HS-5 (cell line): ENCODE data around the gene CAPN11.

ENCODE experiments used
- DNase-seq: peaks from one replicate; pipeline ENCODE4 v3.0.0-alpha.2; 2012; ENCODE audit warnings: low read depth

CAPN11 gene

GRCh38 chr6:44214307-44214706 lies 55.7 kb downstream of the CAPN11 start:
- DNase-seq, result no peak

- no peak for DNase-seq
Observed at GRCh38 chr6:44216677-44217331, 58.2 kb downstream of the CAPN11 start, which contains the start of gene MYMX. TSS of gene MYMX (plus strand) at chr6:44216926. CDS start at chr6:44217472, 546 bp downstream.

- no peak for DNase-seq
Observed at GRCh38 chr6:44217332-44218143, 58.9 kb downstream of the CAPN11 start.

DNA sequence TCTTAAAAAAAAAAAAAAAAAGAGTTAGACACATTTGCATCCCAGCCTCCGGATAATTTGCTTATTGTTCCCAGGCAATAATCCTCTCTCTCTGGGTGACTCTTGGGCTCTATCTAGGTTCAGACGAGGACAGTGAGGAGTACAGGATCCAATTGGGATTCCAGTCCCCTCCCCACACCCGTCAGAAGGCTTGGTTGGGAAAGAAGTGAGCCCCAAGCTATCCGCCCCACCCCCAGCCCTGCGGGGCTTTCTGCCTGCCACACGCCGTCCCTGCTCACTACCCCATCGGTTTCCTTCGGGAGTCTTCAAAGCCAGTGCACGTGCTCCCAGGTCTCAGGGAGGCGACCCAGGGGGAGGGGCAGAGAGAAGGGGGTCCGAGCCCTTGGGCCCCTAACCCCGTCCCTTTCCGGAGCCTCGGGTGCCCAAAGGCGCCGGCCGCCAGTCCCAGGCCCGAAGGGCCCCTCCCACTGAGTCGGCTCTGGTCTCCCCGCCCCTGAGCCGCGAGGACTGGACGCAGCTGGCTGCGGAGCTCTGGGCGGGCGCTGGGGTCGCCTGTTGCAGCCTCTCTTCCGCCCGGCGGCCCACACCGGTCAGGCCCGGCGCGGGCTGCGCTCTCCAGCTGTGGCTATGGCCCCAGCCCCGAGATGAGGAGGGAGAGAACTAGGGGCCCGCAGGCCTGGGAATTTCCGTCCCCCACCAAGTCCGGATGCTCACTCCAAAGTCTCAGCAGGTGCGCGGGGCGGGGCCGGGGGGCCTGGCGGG lies 60.6 kb downstream of the CAPN11 start:
- no peak for DNase-seq

DNA sequence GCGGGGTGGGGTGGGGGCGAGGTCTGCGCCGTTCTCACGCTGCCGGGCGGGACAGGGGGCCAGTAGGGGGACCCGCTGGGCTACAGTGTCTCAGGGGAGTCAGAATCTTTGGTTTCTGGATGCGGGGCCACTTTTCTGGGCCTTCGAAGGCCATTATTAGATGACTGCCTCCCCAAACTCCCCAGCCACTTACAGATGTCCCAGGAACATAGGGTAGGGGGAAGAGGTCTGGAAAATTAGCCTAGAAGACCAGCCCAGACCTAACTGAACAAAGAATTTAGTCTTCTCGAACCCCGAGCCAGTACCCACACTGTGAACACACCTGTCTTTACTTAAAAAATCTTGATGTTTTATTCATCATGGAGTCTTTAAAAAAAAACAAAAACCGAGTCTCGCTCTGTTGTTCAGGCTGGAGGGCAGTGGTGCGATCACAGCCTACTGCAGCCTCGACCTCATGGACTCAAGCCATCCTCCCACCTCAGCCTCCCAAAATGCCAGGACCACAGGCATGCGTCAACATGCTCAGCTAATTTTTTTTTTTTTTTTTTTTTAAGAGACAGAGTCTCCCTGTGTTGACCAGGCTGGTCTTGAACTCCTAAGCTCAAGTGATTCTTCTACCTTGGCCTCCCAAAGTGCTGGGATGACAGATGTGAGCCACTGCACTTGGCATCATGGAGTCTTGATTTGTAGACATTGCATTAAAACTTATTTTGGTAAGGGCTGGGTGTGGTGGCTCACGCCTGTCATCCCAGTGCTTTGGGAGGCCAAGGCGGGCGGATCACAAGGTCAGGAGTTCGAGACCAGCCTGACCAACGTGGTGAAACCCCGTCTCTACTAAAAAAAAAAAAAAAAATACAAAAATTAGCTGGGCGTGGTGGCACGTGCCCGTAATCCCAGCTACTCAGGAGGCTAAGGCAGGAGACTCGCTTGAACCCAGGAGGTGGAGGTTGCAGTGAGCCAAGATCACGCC lies 61.5 kb downstream of the CAPN11 start:
- DNase-seq, result no peak

GRCh38 chr6:44220913-44221290 lies 62.3 kb downstream of the CAPN11 start:
- no peak for DNase-seq

DNA sequence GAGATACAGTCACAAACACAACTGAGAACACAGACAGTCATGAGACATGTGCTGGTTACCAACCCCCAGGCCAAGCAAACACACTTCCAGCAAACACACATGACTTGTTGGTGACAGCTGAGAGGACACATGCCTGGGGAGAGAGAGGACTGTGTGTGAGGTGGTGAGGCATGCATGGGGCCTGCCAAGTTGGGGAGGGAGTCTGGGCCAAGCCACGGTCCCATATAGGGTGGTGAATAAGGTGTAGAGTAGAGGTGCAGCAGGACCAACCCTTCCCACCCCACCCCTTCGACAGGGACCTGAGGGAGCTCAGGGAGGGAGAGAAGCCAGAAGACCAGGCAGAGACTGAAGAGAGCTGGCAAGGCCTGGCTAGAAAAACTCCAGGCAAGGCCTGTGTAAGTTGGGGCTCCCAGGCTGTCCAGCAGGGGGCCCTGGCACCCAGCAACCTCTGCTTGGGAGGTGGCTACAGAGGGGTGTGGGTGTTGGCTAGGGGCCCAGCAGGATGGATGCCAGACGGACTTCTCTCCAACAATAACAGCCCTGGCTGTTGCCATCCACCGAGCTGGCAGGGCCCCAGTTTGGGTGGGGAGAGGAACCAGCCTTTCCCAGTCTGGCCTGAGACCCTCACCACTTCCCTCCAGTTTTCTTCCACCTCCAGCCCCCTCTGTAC lies 62.8 kb downstream of the CAPN11 start:
- peak; percentile 25 for DNase-seq

DNA sequence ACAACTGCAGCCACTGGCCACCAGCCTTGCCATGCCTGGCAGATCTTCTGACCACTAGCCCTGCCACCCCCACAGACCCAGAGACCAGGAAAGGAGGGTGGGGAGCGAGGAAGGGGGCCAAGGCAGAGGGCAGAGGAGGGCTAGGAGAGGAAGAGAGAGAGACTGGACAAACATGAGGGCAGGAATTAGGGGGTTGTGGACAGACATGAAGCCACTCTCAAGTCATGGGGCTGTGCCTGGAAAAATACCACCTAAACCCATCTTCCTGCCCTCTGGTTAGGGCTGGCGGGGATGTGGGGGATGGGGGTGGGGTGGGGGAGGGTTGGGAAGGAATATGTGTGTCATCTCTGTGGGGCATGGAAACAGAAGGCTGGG lies 63.3 kb downstream of the CAPN11 start:
- DNase-seq, result no peak

DNA sequence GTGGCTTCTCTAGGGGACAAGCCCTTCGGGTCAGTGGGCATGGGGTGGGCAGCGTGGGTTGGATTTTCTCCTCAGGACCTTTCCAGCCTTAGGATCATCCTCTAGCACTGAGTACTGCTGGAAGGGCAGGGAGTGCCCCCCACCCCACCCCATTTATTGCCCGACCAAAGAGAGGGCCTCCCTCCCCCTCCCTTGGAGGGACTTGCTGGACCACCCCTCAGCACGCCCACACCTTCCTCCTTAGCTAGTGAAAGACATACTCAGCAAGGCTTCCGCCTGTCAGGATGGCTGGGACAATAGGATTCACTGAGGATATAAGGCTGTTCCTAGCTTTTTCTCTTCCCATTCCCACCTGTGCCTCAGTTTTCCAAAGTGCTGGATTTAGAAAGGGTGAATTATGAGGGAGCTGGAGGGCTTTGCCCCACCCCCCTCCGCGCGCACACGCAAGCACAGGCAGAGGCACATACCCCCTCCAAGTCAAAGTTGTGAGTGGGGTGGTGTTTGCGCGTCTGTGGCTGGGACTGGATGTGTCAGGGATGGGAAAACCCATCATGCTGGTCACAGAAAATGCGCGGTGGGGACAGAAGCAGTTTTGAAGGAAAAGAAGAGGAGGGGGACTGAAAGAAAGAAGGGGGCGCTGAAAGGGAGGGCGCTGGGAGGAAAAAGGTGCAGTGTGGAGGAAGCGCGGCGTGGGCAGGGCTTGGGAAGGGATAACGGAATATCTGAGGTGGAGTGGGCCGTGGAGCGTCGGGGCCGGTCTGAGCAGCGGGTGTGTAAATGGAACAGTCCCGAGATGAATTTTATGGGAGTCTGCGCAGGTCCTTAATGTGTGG lies 64.1 kb downstream of the CAPN11 start:
- DNase-seq, result no peak

GRCh38 chr6:44223319-44224028 lies 64.9 kb downstream of the CAPN11 start, which contains the start of gene SLC29A1:
TSS of gene SLC29A1 (plus strand) at chr6:44223595. CDS start at chr6:44227314, 3,719 bp downstream.
- no peak for DNase-seq

DNA sequence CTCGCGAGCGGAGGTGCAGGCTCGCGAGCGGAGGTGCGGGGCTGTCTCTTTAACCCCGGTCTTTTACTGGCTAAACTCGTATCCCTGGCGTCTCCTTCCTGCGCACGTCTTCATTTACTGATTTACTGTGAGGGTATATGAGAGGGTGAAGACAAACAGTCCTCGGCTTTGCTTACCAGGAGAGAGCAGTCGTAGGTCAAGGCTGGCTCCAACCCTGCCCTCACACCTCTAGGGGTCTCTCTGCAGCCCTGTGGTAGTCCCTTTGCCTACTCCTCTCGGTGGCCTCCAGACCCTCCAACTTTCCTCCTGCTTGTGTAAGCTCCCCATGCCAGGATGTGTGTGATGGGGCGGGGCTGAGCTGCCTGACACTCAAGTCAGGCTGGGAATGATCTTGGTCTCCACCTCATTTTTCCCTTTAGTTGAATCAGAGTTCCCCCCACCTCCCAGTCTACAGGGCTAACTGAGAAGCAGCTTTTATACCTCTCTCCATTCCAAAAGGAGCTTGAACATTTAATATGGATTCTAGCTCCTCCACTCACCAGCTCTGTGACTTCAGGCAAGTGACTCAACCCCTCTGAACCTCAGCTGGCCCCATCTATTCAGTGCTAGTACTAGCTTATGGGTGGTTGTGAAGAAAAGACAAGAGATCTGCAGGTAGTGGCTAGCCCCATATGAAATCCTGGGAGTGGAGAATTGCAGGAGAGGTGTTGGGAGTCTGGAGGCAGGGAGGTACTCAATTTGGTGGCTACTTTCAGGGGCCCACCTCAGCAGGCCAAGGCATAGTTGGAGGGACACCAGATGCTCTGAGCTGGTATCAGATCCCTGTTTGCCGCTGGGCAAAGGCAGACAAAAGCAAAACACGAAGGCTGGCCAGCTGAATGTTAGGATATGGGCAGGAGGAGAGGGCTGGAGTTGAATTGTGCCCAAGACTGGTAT lies 65.7 kb downstream of the CAPN11 start:
- peak; percentile 28 for DNase-seq

DNA sequence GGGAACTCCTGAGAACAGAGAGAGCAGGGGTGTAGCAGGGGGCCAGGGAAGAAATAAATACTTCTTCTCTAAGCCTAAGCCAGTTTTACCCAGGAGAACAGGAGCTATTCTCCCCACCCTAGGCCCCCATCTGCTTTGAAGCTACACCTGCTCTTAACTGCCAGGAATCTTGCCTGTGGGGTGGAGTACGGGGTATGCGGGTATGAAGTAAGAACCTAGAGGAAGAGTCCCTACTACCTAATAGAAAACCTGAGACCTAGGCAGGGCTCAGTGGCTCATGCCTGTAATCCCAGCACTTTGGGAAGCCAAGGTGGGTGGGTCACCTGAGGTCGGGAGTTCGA lies 66.3 kb downstream of the CAPN11 start:
- no peak for DNase-seq

DNA sequence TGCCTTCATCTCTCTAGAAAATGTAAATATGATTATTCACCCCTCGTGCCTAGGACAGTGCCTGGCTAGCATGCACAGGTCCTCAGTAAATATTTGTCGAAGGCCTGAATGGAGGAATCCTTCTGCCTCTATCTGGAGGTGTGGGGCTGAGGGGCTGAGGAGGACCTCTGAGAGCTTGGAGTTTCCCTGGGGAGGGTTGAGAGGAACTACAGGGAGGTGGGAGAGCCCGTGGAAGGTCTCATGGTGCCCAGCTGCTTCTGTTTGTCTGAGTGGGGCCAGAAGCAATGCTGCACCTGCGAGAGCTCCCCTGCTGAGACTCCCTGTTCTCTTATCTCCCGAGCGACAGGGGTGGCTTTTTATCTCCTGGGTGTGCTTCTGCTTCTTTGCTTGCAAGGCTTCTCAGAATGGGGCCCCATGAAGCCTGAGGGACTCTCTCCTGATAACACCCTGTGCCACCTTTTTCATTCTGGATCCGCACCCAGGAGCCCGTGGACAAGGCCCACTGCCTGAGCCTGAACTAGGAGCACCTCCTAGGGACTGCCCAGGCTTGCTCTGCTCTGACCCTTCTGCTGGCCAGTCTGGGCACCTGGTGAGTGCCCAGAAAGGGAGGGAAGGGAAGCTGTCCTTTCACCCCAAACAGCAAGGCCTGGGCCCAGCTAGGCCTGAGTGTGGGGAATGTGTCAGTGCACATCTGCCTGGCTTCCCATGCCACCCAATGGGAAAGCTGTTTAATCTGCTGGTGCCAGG lies 67.1 kb downstream of the CAPN11 start:
- no peak for DNase-seq

GRCh38 chr6:44226368-44227147 lies 67.9 kb downstream of the CAPN11 start:
- DNase-seq, result no peak

DNA sequence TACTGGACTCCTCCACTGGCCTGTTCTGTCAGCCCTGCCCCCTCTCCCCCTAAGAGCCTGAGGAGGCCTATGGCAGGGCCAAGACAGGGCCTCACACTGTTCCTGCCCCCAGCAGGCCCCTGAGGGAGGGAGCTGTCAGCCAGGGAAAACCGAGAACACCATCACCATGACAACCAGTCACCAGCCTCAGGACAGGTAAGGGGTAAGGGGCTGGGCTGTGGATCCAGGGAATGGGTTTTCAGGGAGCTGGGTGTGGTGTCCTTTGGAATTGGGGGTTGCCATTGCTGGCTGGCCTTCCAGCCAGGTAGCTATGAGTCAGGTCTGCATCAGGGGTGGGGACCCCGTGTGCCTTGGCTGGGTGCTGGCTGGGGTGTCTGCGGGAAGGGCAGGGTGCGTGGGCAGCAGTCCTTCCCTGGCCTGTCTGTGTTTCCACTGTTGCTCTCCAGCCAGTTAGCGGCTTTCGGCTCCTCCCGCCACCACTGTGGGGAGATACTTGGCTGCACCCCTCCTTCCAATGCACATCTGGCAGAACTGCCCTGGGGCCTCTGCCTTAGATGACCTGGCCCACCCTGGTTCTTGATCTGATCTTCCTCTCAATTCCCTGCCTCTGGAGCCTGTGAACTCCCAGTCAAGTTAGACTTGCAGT lies 68.7 kb downstream of the CAPN11 start:
- no peak for DNase-seq

DNA sequence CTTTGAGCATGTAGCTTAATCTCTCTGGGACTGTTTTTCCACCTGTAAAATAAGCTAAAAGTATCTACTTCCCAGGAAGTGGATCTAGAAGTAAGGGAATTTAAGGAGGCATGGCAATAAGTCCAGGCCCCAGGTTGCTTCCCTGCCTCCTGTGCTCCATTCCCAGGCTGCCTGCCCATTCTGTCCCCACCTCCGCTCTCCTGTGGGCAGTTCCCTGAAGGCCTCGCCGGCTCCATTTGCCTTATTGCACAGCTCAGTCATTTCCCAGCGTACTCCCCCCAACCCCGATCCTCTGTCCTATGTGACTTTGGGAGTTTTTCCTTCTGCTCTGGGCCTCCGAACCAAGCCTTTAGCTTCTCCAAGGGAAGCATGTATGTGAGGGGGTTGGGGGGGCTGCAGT lies 69.4 kb downstream of the CAPN11 start:
- DNase-seq, result no peak
